Measurements from ENCODE around the gene NTN5. TPM values are rescaled to one million over a fixed set of nuclear protein-coding genes. Genes with fewer than 3 reads are reported as not detected.
A peak's percentile ranks its signal among the peaks of the same experiment; 100 is the strongest.

The NTN5 gene
- total RNA-seq, 1 experiment from 2014 or later = 0.57 TPM

- H3K36me3 Mint-ChIP-seq (ENCODE audit: insufficient read depth, unreplicated experiment) = peaks cover 34% of the 10 kb centered on the region
- CTCF ChIA-PET = interaction anchor here (0.6 to 2.6 kb wide), 8 partner anchors 11 to 71 kb away, joined by 3 to 12 read pairs (median 7); partner anchors contain the start of gene FUT2
- no peak for DNase-seq
- peak overlapping the region; percentile 65 for H3K27ac Mint-ChIP-seq (ENCODE audit: unreplicated experiment)
- TF ChIP-seq CTCF (IDR thresholded peaks at IDR 0.05; ENCODE audit: unreplicated experiment) = peak; percentile 43
- peaks cover 3% of the 10 kb centered on the region for H3K27me3 Mint-ChIP-seq (ENCODE audit: unreplicated experiment)
- TSS peak; percentile 26 for BruUV-seq (replicated peaks)
- H3K4me1 Mint-ChIP-seq (ENCODE audit: low read depth, unreplicated experiment) = peaks cover 21% of the 10 kb centered on the region
- H3K4me3 Mint-ChIP-seq (ENCODE audit: low read depth, unreplicated experiment) = peak overlapping the region; percentile 89
- intact Hi-C loops (cut with micrococcal nuclease; ENCODE audit: unreplicated experiment) = no loop called here
- no peaks in the 10 kb centered on the region for H3K9me3 Mint-ChIP-seq (ENCODE audit: low read depth, unreplicated experiment)
Observed at GRCh38 chr19:48713041-48713863, 40.4 kb upstream of the NTN5 start.

GRCh38 chr19:48711106-48711662, 38.4 kb upstream of the NTN5 start:
- H3K36me3 Mint-ChIP-seq (ENCODE audit: insufficient read depth, unreplicated experiment) = peaks cover 39% of the 10 kb centered on the region
- no peak for DNase-seq
- H3K27me3 Mint-ChIP-seq (ENCODE audit: unreplicated experiment) = no peaks in the 10 kb centered on the region
- peaks cover 21% of the 10 kb centered on the region for H3K4me1 Mint-ChIP-seq (ENCODE audit: low read depth, unreplicated experiment)
- no peak for TF ChIP-seq CTCF (IDR thresholded peaks at IDR 0.05; ENCODE audit: unreplicated experiment)
- no peak overlapping the region for H3K27ac Mint-ChIP-seq (ENCODE audit: unreplicated experiment)
- intact Hi-C loops (cut with micrococcal nuclease; ENCODE audit: unreplicated experiment) = no loop called here
- no peak overlapping the region for H3K4me3 Mint-ChIP-seq (ENCODE audit: low read depth, unreplicated experiment)
- CTCF ChIA-PET = interaction anchor here (0.6 to 1.7 kb wide), 3 partner anchors 13 to 70 kb away, joined by 4 to 12 read pairs (median 6); no protein-coding TSS in a partner anchor
- peaks cover 3% of the 10 kb centered on the region for H3K9me3 Mint-ChIP-seq (ENCODE audit: low read depth, unreplicated experiment)
- no TSS peak for BruUV-seq (replicated peaks)

GRCh38 chr19:48708471-48708870, 35.7 kb upstream of the NTN5 start:
- intact Hi-C loops (cut with micrococcal nuclease; ENCODE audit: unreplicated experiment) = no loop called here
- BruUV-seq (replicated peaks) = no TSS peak
- Mint-ChIP-seq H3K27me3 (ENCODE audit: unreplicated experiment) (no peaks in the 10 kb centered on the region), H3K27ac (ENCODE audit: unreplicated experiment) (no peak overlapping the region), H3K36me3 (ENCODE audit: insufficient read depth, unreplicated experiment) (peaks cover 18% of the 10 kb centered on the region), H3K9me3 (ENCODE audit: low read depth, unreplicated experiment) (peaks cover 3% of the 10 kb centered on the region), H3K4me3 (ENCODE audit: low read depth, unreplicated experiment) (no peak overlapping the region), H3K4me1 (ENCODE audit: low read depth, unreplicated experiment) (peaks cover 12% of the 10 kb centered on the region)
- no peak for TF ChIP-seq CTCF (IDR thresholded peaks at IDR 0.05; ENCODE audit: unreplicated experiment)
- DNase-seq = no peak
- CTCF ChIA-PET = no interaction called here

- Mint-ChIP-seq H3K36me3 (ENCODE audit: insufficient read depth, unreplicated experiment) (peaks cover 5% of the 10 kb centered on the region), H3K4me1 (ENCODE audit: low read depth, unreplicated experiment) (no peaks in the 10 kb centered on the region)
Observed at GRCh38 chr19:48705431-48705830, 32.6 kb upstream of the NTN5 start.

More at GRCh38 chr19:48705431-48705830, 32.6 kb upstream of the NTN5 start:
- DNase-seq = no peak
- peaks cover 3% of the 10 kb centered on the region for H3K9me3 Mint-ChIP-seq (ENCODE audit: low read depth, unreplicated experiment)
- BruUV-seq (replicated peaks) = no TSS peak
- CTCF ChIA-PET = no interaction called here
- H3K4me3 Mint-ChIP-seq (ENCODE audit: low read depth, unreplicated experiment) = no peak overlapping the region
- intact Hi-C loops (cut with micrococcal nuclease; ENCODE audit: unreplicated experiment) = no loop called here
- H3K27me3 Mint-ChIP-seq (ENCODE audit: unreplicated experiment) = no peaks in the 10 kb centered on the region
- no peak overlapping the region for H3K27ac Mint-ChIP-seq (ENCODE audit: unreplicated experiment)
- TF ChIP-seq CTCF (IDR thresholded peaks at IDR 0.05; ENCODE audit: unreplicated experiment) = no peak

All from Calu3 (cell line).